ENCODE results near the gene TP53BP1.
"Not testable (repeated sequence)": the region's sequence is repeated elsewhere in the genome, so short reads cannot be mapped to it uniquely, and the experiment has no call there.

TP53BP1 gene

DNA sequence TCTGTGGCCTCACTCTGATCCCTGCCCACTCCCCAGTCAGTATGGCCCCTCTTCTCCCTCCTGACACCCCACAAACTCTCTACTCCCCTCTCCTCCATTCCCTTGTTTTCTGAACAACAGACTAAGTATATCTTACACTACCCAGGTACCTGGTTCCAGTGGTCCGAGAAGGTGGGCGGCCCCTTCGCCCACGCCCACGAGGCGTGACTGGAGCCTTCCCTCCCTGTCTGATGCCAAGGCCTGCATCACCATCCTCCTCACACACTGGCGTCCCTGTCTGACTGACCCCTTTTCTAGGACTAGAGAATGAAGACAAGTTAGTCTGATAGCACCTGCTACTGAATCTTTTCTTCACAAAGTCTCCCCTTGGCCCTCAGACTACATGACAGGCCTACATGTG, 72.1 kb downstream of the TP53BP1 start:
- in situ Hi-C loops (cut with MboI; ENCODE audit: low sequenced_read_pairs): no loop called here

DNA sequence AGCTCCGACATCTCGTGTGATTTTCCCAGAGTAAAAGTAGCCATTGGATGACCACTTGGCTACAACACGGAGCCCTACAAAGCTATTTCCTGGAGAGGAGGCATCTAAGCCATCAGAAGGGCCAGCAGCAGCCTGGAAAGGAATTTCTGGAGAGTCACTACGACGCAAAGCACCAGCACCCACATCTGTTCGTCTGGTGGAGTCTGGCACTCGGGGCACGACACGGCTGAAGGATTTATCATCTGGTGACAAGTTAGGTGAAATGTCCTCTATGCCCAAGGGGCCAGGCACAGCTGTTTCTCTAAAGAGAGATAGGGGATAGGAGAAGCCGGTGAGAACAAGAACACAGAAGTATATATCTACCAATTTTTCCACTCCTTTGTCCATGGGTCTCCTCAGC, 72.5 kb downstream of the TP53BP1 start:
- in situ Hi-C loops (cut with MboI; ENCODE audit: low sequenced_read_pairs): no loop called here

DNA sequence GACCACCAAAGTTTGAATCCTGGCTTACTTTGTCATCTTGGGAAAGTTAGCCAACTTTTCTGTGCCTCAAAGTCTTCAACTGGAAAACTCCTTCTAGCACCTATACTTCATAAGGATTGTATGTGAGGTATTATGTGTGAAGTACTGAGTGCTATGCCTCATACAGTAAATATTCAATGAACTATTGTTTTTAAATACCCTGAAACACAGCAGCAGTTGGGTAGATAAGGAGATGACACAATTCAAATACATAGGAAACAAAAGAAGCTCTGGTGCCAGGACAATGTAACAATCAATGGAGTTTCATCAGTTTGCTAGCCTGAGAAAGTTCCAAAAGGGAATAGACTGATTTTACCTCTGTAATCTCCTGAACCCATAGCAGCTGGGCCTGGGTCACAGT, 78.8 kb downstream of the TP53BP1 start:
- in situ Hi-C loops (cut with MboI; ENCODE audit: low sequenced_read_pairs): no loop called here

DNA sequence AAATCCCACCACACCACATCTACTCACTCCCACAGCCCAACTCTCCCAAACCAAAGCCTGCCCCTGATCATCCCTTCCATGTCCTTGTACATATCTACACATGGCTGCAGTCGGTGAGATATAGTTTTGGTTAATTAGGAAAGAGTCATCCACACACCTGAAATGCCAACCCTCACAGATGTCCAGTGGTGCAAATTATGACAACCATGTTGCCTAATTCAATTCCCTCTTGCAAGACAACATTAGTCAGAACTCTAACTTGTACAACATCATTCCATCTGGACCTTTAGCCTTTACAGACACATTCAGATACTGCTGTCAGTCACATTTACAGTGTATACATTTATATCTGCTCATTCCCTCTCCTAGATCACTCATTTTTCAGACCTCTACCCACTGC, 80.9 kb downstream of the TP53BP1 start:
- in situ Hi-C loops (cut with MboI; ENCODE audit: low sequenced_read_pairs): no loop called here

DNA sequence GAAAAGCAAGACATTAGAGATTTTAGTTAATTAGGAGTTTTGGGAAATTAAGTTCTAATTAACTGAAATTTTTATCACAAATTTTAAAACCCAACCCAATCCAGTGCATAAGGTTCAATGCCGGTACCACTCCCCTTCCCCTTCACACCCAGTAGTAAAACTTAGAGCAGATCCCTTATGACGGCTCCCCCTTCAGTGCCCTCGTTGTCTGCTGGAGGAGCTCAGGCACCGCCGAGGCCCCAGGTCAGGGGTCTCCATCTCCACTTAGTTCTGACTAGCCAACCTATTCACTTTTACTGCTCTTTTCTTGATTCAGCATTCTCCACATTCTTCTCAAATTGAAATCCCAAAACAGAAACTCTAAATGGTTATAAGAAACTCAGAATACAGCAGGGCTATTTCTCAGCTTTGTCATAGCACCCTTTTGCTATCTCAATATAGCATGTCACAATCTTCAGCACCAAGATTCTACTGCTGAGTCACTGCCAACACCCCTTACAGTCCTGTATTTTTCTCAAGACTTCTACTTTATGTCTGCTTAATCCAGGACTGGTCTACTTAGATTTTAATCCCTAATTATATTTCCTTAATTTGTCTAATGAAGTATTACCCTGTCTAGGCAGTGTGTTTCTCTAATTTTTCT, 82.3 kb downstream of the TP53BP1 start:
- in situ Hi-C loops (cut with MboI; ENCODE audit: low sequenced_read_pairs): no loop called here

DNA sequence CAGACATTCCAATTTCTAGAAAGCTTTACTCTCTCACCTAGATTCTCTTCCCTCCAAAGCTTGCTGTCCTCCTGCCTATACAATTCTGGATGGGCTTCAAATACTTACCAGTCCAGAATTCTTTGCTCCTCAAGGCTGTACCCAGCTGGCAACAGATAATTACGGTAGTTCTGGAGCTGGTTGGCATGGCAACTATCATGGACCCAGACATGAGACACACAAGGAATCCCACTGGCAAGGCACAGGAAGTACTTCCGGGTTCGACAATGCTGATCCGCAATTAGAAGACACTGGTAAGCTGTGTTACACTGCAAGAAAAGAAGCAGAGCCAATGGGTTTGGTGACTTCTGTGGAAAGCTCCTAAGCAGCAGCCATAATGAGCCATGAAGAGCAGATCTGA, 84.2 kb downstream of the TP53BP1 start:
- in situ Hi-C loops (cut with MboI; ENCODE audit: low sequenced_read_pairs): no loop called here

DNA sequence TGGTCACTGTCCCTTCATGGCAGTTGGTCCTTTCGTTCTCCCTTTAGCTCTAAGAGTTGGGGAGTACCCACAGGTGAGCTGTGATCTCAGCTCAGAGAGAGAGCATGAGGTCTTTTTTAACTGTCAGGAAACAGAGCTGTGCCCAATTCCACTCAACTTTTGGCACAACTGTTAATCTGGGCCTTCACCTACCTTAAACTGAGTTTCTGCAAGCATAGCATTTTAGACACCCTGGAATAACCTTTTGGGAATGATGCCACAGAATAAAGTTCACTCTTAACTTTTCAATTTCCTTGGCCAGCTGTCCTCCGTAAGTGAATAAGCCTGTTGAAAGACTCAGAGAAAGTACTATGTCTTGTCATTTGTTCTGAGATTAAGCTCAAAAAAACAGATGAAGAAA, 86.1 kb downstream of the TP53BP1 start:
- in situ Hi-C loops (cut with MboI; ENCODE audit: low sequenced_read_pairs): no loop called here

DNA sequence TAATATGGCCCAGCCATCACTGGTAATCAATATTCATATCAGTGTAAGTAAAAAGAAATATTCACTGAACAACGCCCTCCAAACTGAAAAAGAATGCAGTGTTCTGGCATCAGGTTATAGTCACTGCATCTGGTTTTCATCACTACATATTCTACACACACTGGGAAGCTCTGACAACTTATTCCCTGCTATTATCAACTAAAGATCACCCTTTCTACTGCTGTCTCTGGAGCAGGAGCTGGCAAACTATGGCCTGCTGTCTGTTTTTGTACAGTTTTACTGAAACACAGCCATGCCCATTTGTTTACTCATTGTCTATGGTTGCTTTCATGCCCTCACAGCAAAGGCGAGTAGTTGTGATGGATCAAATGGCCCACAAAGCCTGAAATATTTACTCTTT, 86.8 kb downstream of the TP53BP1 start:
- in situ Hi-C loops (cut with MboI; ENCODE audit: low sequenced_read_pairs): no loop called here

DNA sequence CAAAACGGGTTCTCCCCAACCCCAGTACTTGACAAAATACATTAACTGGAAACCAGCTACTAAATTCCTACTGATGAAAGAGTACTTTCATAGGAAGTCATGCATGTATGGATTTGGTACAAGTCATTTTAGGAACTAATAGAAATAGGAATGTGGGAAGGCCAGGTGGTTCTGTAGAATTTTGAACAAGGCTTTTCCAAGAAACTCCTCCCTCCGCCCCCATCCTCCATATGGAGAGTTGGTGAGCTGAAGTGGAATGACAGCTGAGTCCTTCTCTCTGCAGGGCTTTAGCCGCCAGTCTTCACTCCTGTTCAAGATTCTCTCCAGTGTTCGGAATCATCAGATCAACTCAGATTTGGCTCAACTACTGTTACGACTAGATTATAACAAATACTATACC, 88.8 kb downstream of the TP53BP1 start:
- in situ Hi-C loops (cut with MboI; ENCODE audit: low sequenced_read_pairs): no loop called here

DNA sequence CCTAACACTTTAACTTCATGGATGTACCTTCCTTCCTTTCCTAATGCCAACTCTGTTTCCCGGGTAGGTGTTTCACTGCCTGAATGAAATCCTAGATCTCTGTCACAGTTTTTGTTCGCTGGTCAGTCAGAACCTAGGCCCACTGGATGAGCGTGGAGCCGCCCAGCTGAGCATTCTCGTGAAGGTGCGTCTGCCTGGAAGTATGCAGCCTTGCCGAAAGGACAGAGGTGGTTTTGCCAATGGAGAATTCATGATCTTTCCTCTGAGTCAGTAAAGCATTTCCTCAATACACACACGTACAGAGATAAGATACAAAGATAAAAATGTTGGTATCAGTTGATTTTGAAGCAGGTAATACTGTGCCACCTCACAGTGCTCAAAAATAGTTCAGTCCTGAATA, 89.3 kb downstream of the TP53BP1 start:
- in situ Hi-C loops (cut with MboI; ENCODE audit: low sequenced_read_pairs): no loop called here

DNA sequence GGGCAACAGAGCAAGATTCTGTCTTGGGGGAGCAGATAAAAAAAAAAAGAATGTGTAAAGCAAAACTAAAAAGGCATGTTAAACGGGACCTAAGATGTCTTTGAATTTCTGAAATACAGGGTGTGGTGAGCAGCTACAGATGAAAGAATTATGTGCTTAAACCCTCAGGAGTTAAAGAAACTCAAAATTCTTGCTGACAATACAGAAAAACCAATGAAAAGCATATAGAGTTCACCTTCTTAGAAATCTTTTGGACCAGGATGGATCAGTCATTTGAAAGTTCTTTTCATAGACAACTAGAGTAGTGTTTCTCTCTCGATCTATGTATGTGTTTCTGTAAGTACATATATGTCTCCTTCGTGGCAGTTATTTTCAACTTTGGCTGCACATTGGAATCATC, 90.7 kb downstream of the TP53BP1 start:
- in situ Hi-C loops (cut with MboI; ENCODE audit: low sequenced_read_pairs): no loop called here

DNA sequence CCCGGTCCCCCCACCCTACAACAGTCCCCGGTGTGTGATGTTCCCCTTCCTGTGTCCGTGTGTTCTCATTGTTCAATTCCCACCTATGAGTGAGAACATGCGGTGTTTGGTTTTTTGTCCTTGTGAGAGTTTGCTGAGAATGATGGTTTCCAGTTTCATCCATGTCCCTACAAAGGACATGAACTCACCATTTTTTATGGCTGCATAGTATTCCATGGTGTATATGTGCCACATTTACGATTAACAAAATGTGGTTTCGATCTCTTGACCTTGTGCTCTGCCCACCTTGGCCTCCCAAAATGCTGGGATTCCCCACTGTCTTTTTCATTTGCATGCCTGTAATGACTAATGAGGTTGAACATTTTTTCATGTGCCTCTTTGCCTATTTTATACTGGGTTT, 99.4 kb downstream of the TP53BP1 start:
- in situ Hi-C loops (cut with MboI; ENCODE audit: low sequenced_read_pairs): not testable (repeated sequence)

DNA sequence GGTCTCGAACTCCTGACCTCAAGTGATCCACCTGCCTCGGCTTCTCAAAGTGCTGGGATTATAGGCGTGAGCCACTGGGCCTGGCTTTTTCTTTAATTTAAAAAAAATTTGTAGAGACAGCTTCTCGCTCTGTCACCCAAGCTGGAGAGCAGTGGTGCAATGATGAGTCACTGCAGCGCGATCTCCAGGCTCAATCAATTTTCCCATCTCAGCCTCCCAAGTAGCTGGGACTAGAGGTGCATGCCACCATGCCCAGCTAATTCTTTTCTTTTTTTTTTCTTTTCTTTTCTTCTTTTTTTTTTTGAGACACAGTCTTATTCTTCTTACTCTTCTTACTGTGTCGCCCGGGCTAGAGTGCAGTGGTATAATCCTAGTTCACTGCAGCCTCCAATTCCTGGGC, 102.2 kb downstream of the TP53BP1 start:
- in situ Hi-C loops (cut with MboI; ENCODE audit: low sequenced_read_pairs): no loop called here

DNA sequence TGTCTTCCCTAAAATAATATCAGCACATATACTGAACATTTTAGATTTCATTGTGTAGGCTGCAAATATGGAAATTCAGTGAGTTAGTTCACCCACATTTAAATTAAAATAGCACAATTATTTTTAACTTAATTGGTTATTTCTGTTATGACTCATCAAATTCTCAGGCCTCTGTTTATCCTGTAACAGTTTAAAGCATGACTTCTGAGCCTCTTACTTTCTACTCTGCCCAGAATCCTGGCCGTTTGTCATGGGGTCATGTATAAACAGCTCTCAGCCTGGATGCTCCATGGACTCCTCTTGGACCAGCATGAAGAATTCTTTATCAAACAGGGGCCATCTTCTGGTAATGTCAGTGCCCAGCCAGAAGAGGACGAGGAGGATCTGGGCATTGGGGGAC, 109.9 kb downstream of the TP53BP1 start:
- in situ Hi-C loops (cut with MboI; ENCODE audit: low sequenced_read_pairs): loop anchor here (10.0 kb wide), 1 partner anchor 52 kb away; no protein-coding TSS in a partner anchor

DNA sequence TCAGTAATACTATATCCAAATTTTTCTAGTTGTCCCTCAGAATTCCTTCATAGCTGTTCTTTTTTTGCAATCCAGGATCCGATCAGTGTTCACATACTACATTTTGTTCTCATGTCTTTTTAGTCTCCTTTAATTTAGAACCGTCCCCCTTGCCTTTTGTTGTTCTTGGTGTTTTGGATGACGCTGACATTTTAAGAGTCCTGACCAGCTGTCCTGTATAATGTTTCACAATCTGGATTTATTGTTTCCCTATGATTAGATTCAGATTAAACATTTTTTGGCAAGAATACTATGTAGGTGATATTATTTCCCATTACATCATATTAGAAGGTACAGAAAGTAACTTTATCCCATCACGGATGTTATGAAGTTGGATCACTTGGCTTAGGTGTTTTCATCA, 110.6 kb downstream of the TP53BP1 start:
- in situ Hi-C loops (cut with MboI; ENCODE audit: low sequenced_read_pairs): loop anchor here (10.0 kb wide), 1 partner anchor 52 kb away; no protein-coding TSS in a partner anchor

DNA sequence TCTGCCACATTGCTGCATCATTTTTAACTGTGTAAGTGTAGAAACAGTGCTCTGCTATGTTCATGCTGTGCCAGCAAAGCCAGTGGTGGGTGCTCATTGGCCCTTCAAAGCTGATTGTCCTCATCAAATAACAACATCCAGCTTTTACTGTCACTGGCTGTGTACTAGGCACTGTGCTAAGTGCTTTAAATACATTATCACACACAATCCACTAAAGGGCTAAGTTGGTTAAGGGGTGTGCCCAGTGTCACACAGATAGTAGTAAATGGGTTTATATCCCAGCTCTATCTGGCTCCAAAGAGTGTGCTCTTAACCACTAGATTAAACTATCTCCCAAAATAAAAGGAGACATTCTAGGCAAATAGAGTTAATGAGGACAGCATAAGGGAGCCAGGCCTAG, 114.4 kb downstream of the TP53BP1 start:
- in situ Hi-C loops (cut with MboI; ENCODE audit: low sequenced_read_pairs): no loop called here

DNA sequence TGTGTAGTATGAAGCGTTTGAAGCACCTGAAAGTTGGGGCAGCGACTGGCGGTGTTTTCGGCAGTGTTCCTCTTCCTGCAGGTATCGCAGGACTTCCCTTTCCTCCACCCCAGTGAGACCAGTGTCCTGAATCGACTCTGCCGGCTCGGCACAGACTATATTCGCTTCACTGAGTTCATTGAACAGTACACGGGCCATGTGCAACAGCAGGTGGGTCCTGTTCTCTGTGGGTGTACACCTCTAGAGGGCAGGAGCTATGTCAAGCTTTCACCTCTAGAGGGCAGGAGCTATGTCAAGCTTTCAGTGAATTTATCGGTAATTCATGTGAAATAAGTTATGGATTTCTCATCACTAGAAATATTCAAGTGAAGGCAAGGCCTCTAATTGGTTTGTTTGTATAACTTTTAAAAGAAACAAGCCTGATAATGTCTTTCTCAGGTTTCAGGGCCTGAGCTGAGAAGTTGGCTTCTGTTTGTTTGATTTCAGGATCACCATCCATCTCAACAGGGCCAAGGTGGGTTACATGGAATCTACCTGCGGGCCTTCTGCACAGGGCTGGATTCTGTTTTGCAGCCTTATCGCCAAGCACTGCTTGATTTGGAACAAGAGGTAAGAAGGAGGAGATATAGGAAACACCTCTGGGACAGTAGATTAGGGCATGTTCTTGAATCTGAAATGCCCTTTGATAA, 116.8 kb downstream of the TP53BP1 start:
- in situ Hi-C loops (cut with MboI; ENCODE audit: low sequenced_read_pairs): no loop called here

DNA sequence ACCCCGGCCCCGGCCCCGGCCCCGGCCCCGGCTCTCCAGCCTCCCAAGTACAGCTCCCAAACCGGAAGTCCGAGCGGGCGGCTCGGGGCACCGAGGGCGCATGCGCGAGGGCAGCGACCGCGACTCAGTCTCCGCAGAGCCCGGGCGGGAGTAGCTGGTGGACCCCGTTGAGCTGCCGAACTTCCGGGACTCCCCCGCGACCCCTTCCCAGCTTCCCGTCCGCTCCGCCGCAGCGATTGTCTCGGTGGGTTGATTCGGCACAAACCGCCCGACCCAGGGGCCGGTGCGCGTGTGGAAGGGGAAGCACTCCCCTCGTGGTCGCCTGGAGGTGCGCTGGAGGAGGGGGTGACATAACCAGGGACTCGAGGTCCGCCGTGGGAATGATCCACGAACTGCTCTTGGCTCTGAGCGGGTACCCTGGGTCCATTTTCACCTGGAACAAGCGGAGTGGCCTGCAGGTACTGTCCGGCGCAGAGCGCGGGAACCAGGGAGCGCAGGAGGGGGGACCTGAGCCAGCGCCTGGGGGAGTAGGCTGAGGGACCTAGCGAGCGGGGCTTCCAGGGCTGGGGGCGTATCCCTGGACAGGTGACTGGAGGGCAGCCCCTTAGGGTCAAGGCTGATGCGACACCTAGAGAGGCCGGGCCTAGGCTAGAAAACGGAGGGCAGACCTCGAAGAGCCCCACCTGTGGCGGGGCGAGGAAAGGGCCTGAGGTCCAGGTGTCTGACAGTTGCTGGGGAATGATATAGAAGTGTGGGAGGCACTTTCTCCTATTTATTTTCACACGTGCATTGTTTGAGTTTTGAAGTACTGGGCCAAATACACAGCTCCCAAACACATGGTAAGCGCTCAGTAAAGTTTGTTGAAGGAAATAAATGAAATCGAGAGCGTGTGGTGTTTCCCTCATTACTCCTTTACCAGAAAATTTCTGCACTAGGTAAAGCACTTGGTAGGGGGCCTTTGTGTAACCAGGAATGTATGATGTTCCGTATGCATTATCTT, 121.7 kb downstream of the TP53BP1 start, which contains the start of the genes TUBGCP4 and ZSCAN29:
TSS of gene TUBGCP4 (plus strand) at position 127 of the 1,000 bp plus-strand sequence. CDS start at position 381, 254 bp downstream.
TSS of gene ZSCAN29 (minus strand) at position 69 of the 1,000 bp plus-strand sequence. CDS start 1,130 bp downstream, outside the sequence.
- in situ Hi-C loops (cut with MboI; ENCODE audit: low sequenced_read_pairs): no loop called here

DNA sequence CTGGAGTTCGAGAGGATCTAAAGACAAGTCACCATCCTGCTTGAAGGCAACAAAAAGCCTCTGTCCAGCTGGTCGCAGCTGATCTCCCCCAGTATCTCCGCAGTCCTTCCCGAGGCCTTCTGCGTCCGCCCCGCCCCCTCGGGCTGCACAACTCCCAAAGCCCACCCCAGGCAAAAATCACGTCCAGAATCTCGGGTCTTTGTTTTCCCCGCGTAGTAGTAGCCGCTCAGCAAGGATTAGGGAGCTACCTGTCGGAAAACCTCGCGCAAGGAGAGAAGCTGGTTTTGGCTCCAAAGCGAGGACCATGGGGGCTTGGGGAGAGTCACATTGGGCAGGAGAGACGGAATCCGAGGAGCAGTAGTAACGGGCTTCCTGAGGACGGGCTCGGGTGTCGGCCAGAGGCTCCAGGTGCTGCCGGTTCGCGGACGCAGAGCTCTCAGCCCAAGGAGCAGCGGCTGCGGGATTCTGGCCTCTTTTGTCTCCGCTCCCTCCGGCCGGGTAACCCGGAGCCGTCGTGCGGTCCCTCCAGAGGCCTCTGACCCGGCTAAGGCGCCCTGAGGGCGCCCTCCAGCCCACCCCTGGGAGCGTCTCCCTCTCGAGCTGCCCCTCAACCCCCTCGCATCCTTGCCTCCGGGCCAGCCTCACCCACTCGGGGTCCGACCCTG, 122.5 kb downstream of the TP53BP1 start:
- in situ Hi-C loops (cut with MboI; ENCODE audit: low sequenced_read_pairs): no loop called here

DNA sequence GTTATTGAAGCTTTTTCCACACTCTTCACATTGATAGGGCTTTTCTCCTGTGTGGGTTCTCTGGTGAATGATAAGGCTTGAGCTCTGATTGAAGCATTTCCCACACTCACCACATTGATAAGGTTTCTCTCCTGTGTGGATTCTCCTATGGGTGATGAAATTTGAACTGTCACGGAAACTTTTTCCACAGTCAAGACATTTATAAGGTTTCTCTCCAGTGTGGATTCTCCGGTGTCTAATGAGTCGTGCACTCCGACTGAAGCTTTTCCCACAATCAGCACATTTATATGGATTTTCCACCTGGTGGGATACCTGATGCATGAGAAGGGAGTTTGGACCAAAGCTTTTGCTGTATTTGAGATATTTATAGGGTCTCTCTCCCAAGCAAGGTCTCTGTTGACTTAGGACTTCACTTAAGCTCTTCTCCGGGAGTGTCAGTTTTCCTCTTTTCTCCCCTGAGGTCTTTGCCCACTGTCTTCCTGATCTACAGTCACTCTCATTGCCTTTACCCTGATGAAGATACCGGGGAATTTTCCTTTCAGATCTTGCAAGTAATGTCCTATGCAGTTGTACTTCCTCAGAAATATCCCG, 131.5 kb downstream of the TP53BP1 start:
- in situ Hi-C loops (cut with MboI; ENCODE audit: low sequenced_read_pairs): no loop called here

All from HL-60/S4 treated with retinoic acid at 250 ng/mL for 4 days and 3 days (cell line).